ENCODE measurements around the gene PPCS.
A peak's percentile ranks its signal among the peaks of the same experiment; 100 is the strongest.

PPCS gene

DNA sequence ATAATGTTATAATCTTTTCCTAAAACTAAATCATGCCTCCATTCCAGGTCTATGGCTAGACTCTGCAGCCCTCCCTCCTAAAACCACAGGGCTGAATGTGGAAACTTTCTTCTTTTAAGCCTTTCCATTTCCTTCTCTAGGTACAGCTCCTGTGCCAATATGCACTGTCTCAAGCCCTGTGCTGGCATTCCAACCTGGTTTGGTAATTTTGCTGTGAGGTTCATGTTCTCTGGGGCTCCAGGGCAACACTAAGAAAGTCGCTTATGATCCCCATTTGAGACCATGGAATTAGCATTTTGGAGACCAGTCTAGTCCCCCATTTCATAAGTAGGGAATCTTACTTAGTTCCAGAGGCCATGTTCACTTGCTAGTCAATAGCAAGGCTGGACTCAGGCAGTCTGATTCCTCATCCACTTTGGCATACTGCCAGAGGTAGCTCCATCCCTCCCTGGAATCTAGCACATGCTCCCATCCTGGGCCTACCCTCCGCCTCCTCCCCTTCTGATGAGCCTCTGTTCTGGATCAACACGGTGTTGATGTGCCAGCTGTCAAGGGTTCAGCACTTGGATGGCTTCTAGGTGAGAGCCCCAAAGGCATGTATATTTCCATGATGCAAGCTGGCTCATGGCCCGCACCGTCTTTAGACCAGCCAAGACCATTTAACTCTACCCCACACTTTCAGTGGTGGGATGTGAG is 37.1 kb upstream of the PPCS start:
- TF ChIP-seq TCF12 (IDR thresholded peaks at IDR 0.05; ENCODE audit: low read depth): no peak
- TF ChIP-seq, protein P1, sequence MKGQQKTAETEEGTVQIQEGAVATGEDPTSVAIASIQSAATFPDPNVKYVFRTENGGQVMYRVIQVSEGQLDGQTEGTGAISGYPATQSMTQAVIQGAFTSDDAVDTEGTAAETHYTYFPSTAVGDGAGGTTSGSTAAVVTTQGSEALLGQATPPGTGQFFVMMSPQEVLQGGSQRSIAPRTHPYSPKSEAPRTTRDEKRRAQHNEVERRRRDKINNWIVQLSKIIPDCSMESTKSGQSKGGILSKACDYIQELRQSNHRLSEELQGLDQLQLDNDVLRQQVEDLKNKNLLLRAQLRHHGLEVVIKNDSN (IDR thresholded peaks at IDR 0.05): no peak
- no peak for TF ChIP-seq ZBTB7A (IDR thresholded peaks at IDR 0.05; ENCODE audit: low read depth)
- no peak for TF ChIP-seq EGR1 (IDR thresholded peaks at IDR 0.05)
- TF ChIP-seq TEAD4 (IDR thresholded peaks at IDR 0.05): no peak
- no peak for TF ChIP-seq RAD21 (IDR thresholded peaks at IDR 0.05; ENCODE audit: low read depth)

DNA sequence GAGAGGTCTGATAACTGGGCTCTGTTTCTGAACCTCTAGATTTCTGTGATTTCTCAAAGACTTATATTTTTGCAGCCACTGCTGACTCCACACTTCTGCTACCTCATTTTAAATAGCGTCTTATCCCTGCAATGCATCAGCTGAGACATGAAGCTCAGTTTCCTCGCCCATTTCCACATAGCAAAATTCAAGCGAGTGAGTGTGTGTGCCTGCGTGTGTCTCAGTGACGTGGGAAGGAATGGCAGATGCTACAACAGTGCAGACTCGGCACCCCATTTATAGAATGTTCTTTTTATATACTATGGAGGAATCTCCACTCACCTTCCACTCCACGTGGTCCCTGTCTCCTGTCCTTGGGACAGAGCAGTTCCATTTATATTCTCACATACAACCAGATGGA is 36.2 kb upstream of the PPCS start:
- TF ChIP-seq EGR1 (IDR thresholded peaks at IDR 0.05): no peak
- TF ChIP-seq YY1 (IDR thresholded peaks at IDR 0.05; ENCODE audit: low read depth): no peak
- TF ChIP-seq, protein P2, sequence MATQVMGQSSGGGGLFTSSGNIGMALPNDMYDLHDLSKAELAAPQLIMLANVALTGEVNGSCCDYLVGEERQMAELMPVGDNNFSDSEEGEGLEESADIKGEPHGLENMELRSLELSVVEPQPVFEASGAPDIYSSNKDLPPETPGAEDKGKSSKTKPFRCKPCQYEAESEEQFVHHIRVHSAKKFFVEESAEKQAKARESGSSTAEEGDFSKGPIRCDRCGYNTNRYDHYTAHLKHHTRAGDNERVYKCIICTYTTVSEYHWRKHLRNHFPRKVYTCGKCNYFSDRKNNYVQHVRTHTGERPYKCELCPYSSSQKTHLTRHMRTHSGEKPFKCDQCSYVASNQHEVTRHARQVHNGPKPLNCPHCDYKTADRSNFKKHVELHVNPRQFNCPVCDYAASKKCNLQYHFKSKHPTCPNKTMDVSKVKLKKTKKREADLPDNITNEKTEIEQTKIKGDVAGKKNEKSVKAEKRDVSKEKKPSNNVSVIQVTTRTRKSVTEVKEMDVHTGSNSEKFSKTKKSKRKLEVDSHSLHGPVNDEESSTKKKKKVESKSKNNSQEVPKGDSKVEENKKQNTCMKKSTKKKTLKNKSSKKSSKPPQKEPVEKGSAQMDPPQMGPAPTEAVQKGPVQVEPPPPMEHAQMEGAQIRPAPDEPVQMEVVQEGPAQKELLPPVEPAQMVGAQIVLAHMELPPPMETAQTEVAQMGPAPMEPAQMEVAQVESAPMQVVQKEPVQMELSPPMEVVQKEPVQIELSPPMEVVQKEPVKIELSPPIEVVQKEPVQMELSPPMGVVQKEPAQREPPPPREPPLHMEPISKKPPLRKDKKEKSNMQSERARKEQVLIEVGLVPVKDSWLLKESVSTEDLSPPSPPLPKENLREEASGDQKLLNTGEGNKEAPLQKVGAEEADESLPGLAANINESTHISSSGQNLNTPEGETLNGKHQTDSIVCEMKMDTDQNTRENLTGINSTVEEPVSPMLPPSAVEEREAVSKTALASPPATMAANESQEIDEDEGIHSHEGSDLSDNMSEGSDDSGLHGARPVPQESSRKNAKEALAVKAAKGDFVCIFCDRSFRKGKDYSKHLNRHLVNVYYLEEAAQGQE (IDR thresholded peaks at IDR 0.05; ENCODE audit: low read depth): no peak

DNA sequence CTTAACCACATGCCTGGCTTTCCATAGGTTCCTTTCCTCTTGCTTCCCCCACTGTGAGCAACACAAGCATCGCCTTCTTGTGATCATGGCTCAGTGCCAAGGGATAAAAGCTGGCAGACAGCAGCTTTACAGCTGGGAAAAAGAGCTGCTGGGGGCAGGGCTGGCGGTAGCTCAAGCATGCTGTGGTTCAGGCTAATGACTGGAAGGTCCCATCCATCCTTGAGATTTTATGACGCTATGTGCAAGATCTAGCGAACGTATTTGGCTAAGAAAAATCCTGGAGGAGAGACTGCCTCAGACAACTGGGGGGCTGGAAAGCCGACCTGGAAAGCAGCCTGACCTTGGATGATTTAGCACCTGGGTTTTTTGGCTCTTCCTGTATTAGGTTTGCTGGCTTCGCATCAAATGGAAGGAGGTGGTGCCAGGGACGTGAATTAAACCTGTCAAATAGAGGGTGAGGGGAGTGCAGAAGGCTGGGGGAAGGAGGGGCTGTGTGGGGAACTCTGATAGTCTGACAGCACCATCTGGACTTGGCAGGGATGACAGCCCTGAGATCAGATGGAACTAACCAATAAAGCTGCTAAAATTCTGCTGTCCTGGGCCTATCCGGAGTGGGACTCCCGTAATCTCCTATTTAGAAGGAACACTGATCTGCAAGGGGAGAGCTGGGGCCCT is 35.3 kb upstream of the PPCS start:
- TF ChIP-seq RAD21 (IDR thresholded peaks at IDR 0.05; ENCODE audit: low read depth): no peak
- TF ChIP-seq ZBTB7A (IDR thresholded peaks at IDR 0.05; ENCODE audit: low read depth): no peak
- no peak for TF ChIP-seq TCF12 (IDR thresholded peaks at IDR 0.05; ENCODE audit: low read depth)
- TF ChIP-seq NFIC (IDR thresholded peaks at IDR 0.05): peak; percentile 52

DNA sequence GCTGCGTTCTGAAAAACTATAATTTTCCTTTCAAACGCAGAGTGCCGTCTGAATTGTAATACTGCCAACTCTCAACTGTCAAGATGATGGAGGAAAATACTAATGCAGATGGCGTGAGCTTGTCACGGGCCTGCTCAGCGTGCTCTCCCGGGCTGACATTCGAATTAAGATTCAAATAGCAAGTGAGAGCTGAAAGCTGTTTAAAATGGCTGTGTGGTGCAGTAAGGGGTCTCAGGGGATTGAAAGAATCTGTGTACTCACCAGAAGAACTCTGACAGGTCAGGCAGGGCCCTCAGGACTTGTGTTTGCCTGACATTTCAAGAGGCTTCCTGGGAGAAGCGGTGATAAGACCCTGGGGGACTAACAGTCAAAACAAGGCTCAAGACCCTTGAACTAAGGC is 33.6 kb upstream of the PPCS start:
- TF ChIP-seq YY1 (IDR thresholded peaks at IDR 0.05; ENCODE audit: low read depth): no peak
- TF ChIP-seq TAF1 (IDR thresholded peaks at IDR 0.05; ENCODE audit: low read depth): no peak
- TF ChIP-seq CREB1 (IDR thresholded peaks at IDR 0.05; ENCODE audit: low read depth): no peak
- no peak for TF ChIP-seq CEBPB (IDR thresholded peaks at IDR 0.05)
- TF ChIP-seq, protein P2 (IDR thresholded peaks at IDR 0.05; ENCODE audit: low read depth): no peak
- no peak for TF ChIP-seq EGR1 (IDR thresholded peaks at IDR 0.05)
- TF ChIP-seq, protein P1 (IDR thresholded peaks at IDR 0.05): no peak

DNA sequence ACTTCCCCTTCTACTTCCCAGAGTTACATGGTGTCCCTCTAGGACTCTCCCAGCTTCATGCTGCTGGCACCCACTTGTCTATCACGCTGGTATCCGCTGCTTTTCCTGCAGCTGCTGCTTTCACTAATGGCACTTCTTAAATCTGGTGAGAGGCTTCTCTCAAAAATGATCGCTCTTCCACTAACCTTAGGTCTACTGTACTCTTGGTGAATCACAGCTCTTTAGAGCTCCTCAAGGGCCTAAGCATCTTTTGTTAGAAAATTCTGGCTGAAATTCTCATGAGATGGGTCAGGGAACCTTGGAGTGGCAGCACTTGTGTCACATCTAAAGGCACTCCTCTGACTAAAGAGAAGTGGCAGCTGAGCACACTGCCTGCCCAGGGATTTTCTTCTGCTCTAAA is 32.7 kb upstream of the PPCS start:
- TF ChIP-seq, protein P3, sequence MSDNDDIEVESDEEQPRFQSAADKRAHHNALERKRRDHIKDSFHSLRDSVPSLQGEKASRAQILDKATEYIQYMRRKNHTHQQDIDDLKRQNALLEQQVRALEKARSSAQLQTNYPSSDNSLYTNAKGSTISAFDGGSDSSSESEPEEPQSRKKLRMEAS (IDR thresholded peaks at IDR 0.05): no peak
- no peak for TF ChIP-seq CREB1 (IDR thresholded peaks at IDR 0.05; ENCODE audit: low read depth)
- no peak for TF ChIP-seq EGR1 (IDR thresholded peaks at IDR 0.05)
- no peak for TF ChIP-seq FOXM1 (IDR thresholded peaks at IDR 0.05; ENCODE audit: borderline replicate concordance, low read depth)
- no peak for TF ChIP-seq CEBPB (IDR thresholded peaks at IDR 0.05)
- TF ChIP-seq, protein P1 (IDR thresholded peaks at IDR 0.05): no peak
- TF ChIP-seq RAD21 (IDR thresholded peaks at IDR 0.05; ENCODE audit: low read depth): no peak
- no peak for TF ChIP-seq NFIC (IDR thresholded peaks at IDR 0.05)
- no peak for TF ChIP-seq TAF1 (IDR thresholded peaks at IDR 0.05; ENCODE audit: low read depth)

DNA sequence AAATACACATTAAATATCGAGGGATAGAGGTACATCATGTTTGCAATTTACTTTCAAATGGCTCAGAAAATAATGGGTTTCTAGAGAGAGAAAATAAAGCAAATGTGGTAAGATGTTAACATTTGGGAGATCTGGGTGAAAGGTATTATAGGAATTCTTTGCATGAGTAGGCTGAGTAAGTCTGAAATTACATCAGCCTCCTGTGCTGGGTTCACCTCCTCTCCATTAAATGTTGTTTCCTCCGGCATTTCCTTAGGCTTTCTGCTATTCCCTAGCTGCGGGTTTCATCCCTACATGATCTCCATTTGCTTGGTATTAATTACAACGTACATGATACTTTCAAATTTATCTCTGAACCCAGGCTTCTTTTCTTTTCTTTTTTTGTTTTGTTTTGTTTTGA is 32.1 kb upstream of the PPCS start:
- TF ChIP-seq, protein P2 (IDR thresholded peaks at IDR 0.05; ENCODE audit: low read depth): no peak
- TF ChIP-seq TCF12 (IDR thresholded peaks at IDR 0.05; ENCODE audit: low read depth) (no peak), EGR1 (IDR thresholded peaks at IDR 0.05) (no peak), FOXM1 (IDR thresholded peaks at IDR 0.05; ENCODE audit: borderline replicate concordance, low read depth) (no peak), CEBPB (IDR thresholded peaks at IDR 0.05) (no peak), ZBTB7A (IDR thresholded peaks at IDR 0.05; ENCODE audit: low read depth) (no peak)
- TF ChIP-seq, protein P3 (IDR thresholded peaks at IDR 0.05): no peak
